K562 (cell line): Measurements from ENCODE around the gene IGFBPL1. TPM values are rescaled to one million over a fixed set of nuclear protein-coding genes. Genes with fewer than 3 reads are reported as not detected.
"Not testable (repeated sequence)": the region's sequence is repeated elsewhere in the genome, so short reads cannot be mapped to it uniquely, and the experiment has no call there.

Source experiments
- ATAC-seq: fragments of 200-7000 bp; cut with Tn5 transposase; 3 replicates; pipeline ENCODE4 v1.9.1; 2020; ENCODE audit warnings: moderate library complexity
- BruUV-seq: library from RNA; stranded (reverse); fragments of 400-500 nt; replicated peaks from 2 replicates; lab custom pipeline; 2021; lab: Mats Ljungman, UMichigan
- CTCF ChIA-PET: fragments of 300-600 bp; formaldehyde crosslinking; extraction: SDS; loops from one replicate; lab custom pipeline; 2021; ENCODE audit warnings: low intra/inter-chr PET ratio; lab: Yijun Ruan, JAX
- POLR2A ChIA-PET: fragments of 300-600, 350-650 bp; sonication (Branson Sonifier 250); formaldehyde crosslinking; extraction: SDS; loops from one replicate; lab custom pipeline; 2021; ENCODE audit warnings: antibody characterized with exemption, inconsistent platforms; lab: Yijun Ruan, JAX
- DNase-seq, 4 experiments: peaks; one replicate each; pipeline versions ENCODE4 v3.0.0 to v3.0.0-alpha.2; 2011 to 2018; ENCODE audit warnings: low spot score in 3 of 4, mixed read lengths in 3 of 4; ENCODE audit errors: extremely low read depth in 1 of 4
- FAIRE-seq: peaks from 2 replicates; lab custom pipeline; 2011; peaks lifted over from hg19 to GRCh38; lab: Jason Lieb, UNC
- H2AFZ ChIP-seq: 2 replicates; pipeline ENCODE4 v1.6.0; 2011; ENCODE audit warnings: low read depth, low read length, control low read depth, inconsistent platforms
- H3K27ac ChIP-seq: fragments of 200-600 bp; 3 replicates; pipeline ENCODE4 v1.8.0; 2011; ENCODE audit warnings: low read depth, mild to moderate bottlenecking, control low read depth, inconsistent platforms, low read length, moderate library complexity, mixed read lengths; ENCODE audit errors: extremely low read depth
- H3K27me3 ChIP-seq, 2 experiments: fragments of 300-600 bp in 1 of 2; 2 replicates in 1 of 2; 3 replicates in 1 of 2; pipeline versions ENCODE4 v1.6.0 to v1.8.0; 2011; ENCODE audit warnings: inconsistent platforms in 2 of 2, low read length in 2 of 2, mild to moderate bottlenecking in 1 of 2, mixed read lengths in 1 of 2, moderate library complexity in 1 of 2; ENCODE audit not compliant: control insufficient read depth in 2 of 2, insufficient read depth in 2 of 2
- H3K36me3 ChIP-seq: fragments of 300-600 bp; 3 replicates; pipeline ENCODE4 v1.8.0; 2011; ENCODE audit warnings: mild to moderate bottlenecking, low read length, inconsistent platforms; ENCODE audit not compliant: control insufficient read depth, insufficient read depth
- H3K4me1 ChIP-seq, 2 experiments: fragments of 200-600 bp in 1 of 2; replicated peaks in 1 of 2; 2 replicates in 1 of 2; 3 replicates in 1 of 2; pipeline versions ENCODE4 v1.5.1 to v1.8.0; 2011; ENCODE audit warnings: inconsistent platforms in 2 of 2, low read length in 2 of 2, mild to moderate bottlenecking in 1 of 2, mixed read lengths in 1 of 2, moderate library complexity in 1 of 2; ENCODE audit not compliant: control insufficient read depth in 2 of 2, insufficient read depth in 2 of 2
- H3K4me2 ChIP-seq: 2 replicates; pipeline ENCODE4 v1.6.1; 2011; ENCODE audit warnings: low read length, control low read depth, inconsistent platforms, mixed read lengths; ENCODE audit not compliant: insufficient read depth
- H3K4me3 ChIP-seq: fragments of 200-600 bp; sonication (generic), shearing (Covaris generic); 2 replicates; pipeline ENCODE4 v1.5.1; 2016; ENCODE audit warnings: control low read depth, inconsistent platforms
- H3K79me2 ChIP-seq: fragments of 200-600 bp; 3 replicates; pipeline ENCODE4 v1.8.0; 2011; ENCODE audit warnings: low read length, inconsistent platforms; ENCODE audit not compliant: control insufficient read depth, insufficient read depth
- H3K9ac ChIP-seq, 2 experiments: 2 replicates each; pipeline versions ENCODE4 v1.6.0 to v1.6.1; 2011; ENCODE audit warnings: low read depth in 2 of 2, low read length in 2 of 2, control low read depth in 1 of 2, inconsistent platforms in 1 of 2, mild to moderate bottlenecking in 1 of 2, mixed read lengths in 1 of 2; ENCODE audit not compliant: insufficient read depth in 1 of 2
- H3K9me1 ChIP-seq: one replicate; pipeline ENCODE4 v1.6.0; 2011; ENCODE audit warnings: inconsistent platforms, mild to moderate bottlenecking, low read length, moderate library complexity; ENCODE audit not compliant: control insufficient read depth, insufficient read depth
- H3K9me3 ChIP-seq: replicated peaks from 2 replicates; pipeline ENCODE4 v1.5.1; 2011; ENCODE audit warnings: low read depth, low read length, inconsistent platforms; ENCODE audit not compliant: control insufficient read depth, insufficient read depth
- H4K20me1 ChIP-seq: replicated peaks from 2 replicates; pipeline ENCODE4 v1.6.1; 2011; ENCODE audit warnings: low read length, inconsistent platforms, mixed read lengths; ENCODE audit not compliant: control insufficient read depth, insufficient read depth
- CEBPB ChIP-seq: fragments of 450-650 bp; IDR thresholded peaks from 2 replicates; pipeline ENCODE4 v1.6.1; 2016; ENCODE audit warnings: missing genetic modification characterization, missing compliant biosample characterization
- KDM2B ChIP-seq: fragments of 250-450 bp; sonication (Bioruptor Pico); IDR thresholded peaks from 2 replicates; pipeline ENCODE4 v1.8.0; 2021; ENCODE audit warnings: mild to moderate bottlenecking, moderate library complexity
- NCOA4 ChIP-seq: fragments of 450-650 bp; IDR thresholded peaks from 2 replicates; pipeline ENCODE4 v1.6.1; 2018; ENCODE audit warnings: mild to moderate bottlenecking; ENCODE audit not compliant: partially characterized antibody
- NELFE ChIP-seq: IDR thresholded peaks from 2 replicates; pipeline ENCODE4 v1.6.1; 2011; ENCODE audit warnings: mild to moderate bottlenecking; ENCODE audit not compliant: insufficient read depth, insufficient read length
- POLR3G ChIP-seq: IDR thresholded peaks from 2 replicates; pipeline ENCODE4 v1.6.1; 2011; ENCODE audit not compliant: insufficient read length, insufficient replicate concordance; ENCODE audit errors: extremely low read depth
- TAF1 ChIP-seq: IDR thresholded peaks from 2 replicates; pipeline ENCODE4 v1.6.1; 2011; ENCODE audit warnings: mild to moderate bottlenecking, low read length, moderate library complexity; ENCODE audit not compliant: insufficient read depth, control insufficient read depth, severe bottlenecking; ENCODE audit errors: extremely low read depth
- TAF9B ChIP-seq: fragments of 450-650 bp; IDR thresholded peaks from 2 replicates; pipeline ENCODE4 v1.6.1; 2018; ENCODE audit warnings: mild to moderate bottlenecking; ENCODE audit not compliant: partially characterized antibody
- ZNF146 ChIP-seq: IDR thresholded peaks from one replicate; pipeline ENCODE4 v1.6.1; 2018; ENCODE audit warnings: missing compliant biosample characterization; ENCODE audit not compliant: unreplicated experiment
- ZNF77 ChIP-seq: fragments of 250-450 bp; sonication (Bioruptor Pico); IDR thresholded peaks from 2 replicates; pipeline ENCODE4 v1.5.0; 2020
- WGBS: fragments of 100-300 bp; shearing (Covaris generic); methylation state at CpG from one replicate; pipeline ENCODE4 v1.1.6; 2016; ENCODE audit warnings: low coverage, mixed read lengths; ENCODE audit not compliant: insufficient coverage; ENCODE audit errors: missing lambda C conversion rate; 5-methylcytosine and 5-hydroxymethylcytosine counted together
- in situ Hi-C: fragments of 300-500 bp; cut with MboI; formaldehyde crosslinking; loops from 4 replicates; pipeline ENCODE4 v1.15.0; 2018; ENCODE audit warnings: inconsistent platforms, mixed read lengths
- intact Hi-C: fragments of 100-400 bp; cut with micrococcal nuclease; formaldehyde crosslinking; loops from 2 replicates; pipeline ENCODE4 v1.14.2; 2022
- polyA plus RNA-seq, 8 experiments: library from polyadenylated mRNA; depleted of rRNA in 4 of 8; stranded (reverse) in 5 of 8; unstranded in 3 of 8; fragments of >200 nt; fragmentation: Nextera tagmentation in 2 of 8; fragmentation: Illumina TruSeq in 1 of 8; extraction: Ambion mirVana in 2 of 8; extraction: Trizol in 1 of 8; gene quantifications; 2 replicates each; pipeline versions ENCODE4 v1.2.1 to v1.2.3, GENCODE V29; 2011 to 2014; ENCODE audit warnings: inconsistent platforms in 1 of 8, missing spikeins in 1 of 8
- total RNA-seq, 7 experiments: library from RNA; depleted of rRNA in 6 of 7; stranded (reverse); fragments of >200 nt in 6 of 7; fragmentation: Illumina TruSeq in 2 of 7; extraction: Trizol in 2 of 7; gene quantifications; 2 replicates each; pipeline versions ENCODE4 v1.2.1 to v1.2.3, GENCODE V29; 2011 to 2021; ENCODE audit warnings: low replicate concordance in 1 of 7
- TF ChIP-seq, protein P1 (sequence below), 2 experiments: fragments of 200-800 bp in 1 of 2; sonication (Bioruptor generic) in 1 of 2; sonication (generic) in 1 of 2; formaldehyde crosslinking in 1 of 2; IDR thresholded peaks in 1 of 2; conservative IDR thresholded peaks in 1 of 2; 2 replicates each; pipeline versions ENCODE4 v1.5.0 to v1.6.1; 2016 to 2020; ENCODE audit warnings: missing compliant biosample characterization in 1 of 2, missing genetic modification characterization in 1 of 2, missing genetic modification reagents in 1 of 2

IGFBPL1 gene
- total and polyA plus RNA-seq, 9 of the 15 experiments (the other 6 are each of a cell fraction or from before 2014, with no cell fraction given) = not detected

DNA sequence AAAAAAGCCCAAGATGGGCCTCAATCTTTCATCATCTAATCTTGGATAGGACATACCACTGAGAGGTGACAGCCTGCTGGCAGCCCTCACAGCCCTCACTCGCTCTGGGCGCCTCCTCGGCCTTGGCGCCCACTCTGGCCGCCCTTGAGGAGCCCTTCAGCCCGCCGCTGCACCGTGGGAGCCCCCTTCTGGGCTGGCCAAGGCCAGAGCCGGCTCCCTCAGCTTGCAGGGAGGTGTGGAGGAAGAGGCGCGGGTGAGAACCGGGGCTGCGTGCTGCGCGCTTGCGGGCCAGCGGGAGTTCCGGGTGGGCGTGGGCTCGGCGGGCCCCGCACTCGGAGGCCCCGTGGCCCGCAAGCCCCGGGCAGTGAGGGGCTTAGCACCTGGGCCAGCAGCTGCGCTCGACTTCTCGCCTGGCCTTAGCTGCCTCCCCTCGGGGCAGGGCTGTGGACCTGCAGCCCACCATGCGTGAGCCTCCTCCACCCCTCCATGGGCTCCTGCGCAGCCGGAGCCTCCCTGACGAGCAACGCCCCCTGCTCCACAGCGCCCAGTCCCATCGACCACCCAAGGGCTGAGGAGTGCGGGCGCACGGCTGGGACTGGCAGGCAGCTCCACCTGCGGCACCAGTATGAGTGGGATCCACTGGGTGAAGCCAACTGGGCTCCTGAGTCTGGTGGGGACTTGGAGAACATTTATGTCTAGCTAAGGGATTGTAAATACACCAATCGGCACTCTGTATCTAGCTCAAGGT is 46.7 kb downstream of the IGFBPL1 start:
- H3K36me3 ChIP-seq, H3K27ac ChIP-seq, CTCF ChIA-PET, H3K9me3 ChIP-seq, H3K9ac ChIP-seq, BruUV-seq, in situ Hi-C loops, H3K4me2 ChIP-seq, H4K20me1 ChIP-seq, H3K4me3 ChIP-seq, FAIRE-seq, H3K79me2 ChIP-seq, H2AFZ ChIP-seq, DNase-seq, ATAC-seq, H3K9me1 ChIP-seq, intact Hi-C loops: not testable (repeated sequence)
- POLR2A ChIA-PET = interaction anchor here (0.5 to 1.2 kb wide), 4 partner anchors 12 to 198 kb away, joined by 3 to 4 read pairs (median 3); no protein-coding TSS in a partner anchor
- Histone ChIP-seq H3K27me3 (peaks cover 10% of the 10 kb centered on the region in 2 experiments; a peak in 3 of 5 replicates), H3K4me1 (peaks cover 13 to 16% of the 10 kb centered on the region in 2 experiments; a peak in 3 of 5 replicates)
- 62% methylated on average over 29 of the region's 42 CpGs for WGBS

DNA sequence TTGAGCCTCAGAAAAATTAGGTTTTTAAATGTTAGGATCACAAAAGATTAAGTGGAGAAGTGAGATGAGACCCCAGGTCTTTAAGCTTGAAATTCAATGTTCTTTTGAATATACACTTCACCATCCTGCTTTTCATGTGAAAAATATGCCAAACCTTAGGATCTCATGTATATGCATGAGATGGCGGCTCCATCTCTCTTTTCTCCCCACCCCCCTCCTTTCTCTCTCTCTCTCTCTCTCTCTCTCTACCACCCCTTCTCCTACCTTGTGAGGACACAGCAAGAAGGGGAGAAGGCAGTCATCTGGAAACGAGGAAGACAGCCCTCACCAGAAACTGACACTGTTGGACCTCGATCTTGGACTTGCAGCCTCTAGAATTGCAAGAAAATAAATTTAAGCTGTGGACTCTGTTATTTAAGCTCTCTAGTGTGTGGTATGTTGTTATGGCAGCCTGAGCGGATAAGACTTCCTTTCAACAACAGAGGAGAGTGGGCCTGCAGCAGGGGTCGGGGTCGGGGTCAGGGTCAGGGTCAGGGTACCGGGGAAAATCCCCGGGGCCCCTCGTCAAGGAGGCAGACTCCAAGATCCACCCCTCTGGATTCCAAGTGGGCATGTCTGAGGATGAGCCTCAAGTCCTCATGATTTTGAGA is 48.1 kb downstream of the IGFBPL1 start:
- ChIA-PET POLR2A (interaction anchor here (1.2 kb wide), 1 partner anchor 13 kb away, joined by 4 read pairs; no protein-coding TSS in a partner anchor), CTCF (no interaction called here)
- H3K4me1 ChIP-seq = peaks cover 6 to 11% of the 10 kb centered on the region in 2 experiments; a peak in 3 of 5 replicates
- 9% methylated on average over 8 of the region's 9 CpGs for WGBS
- ATAC-seq (no peak), DNase-seq (no peak), FAIRE-seq (no peak)
- in situ Hi-C loops = no loop called here
- H3K9ac ChIP-seq = no peak overlapping the region
- peaks cover 10 to 14% of the 10 kb centered on the region in 2 experiments; a peak in 3 of 5 replicates for H3K27me3 ChIP-seq
- H3K27ac ChIP-seq = no peak overlapping the region
- intact Hi-C loops = no loop called here
- H3K4me3 ChIP-seq = no peak overlapping the region
- H2AFZ ChIP-seq = no peak overlapping the region
- no peaks in the 10 kb centered on the region for H3K36me3 ChIP-seq
- no peak overlapping the region for H3K4me2 ChIP-seq
- H3K9me3 ChIP-seq = no peaks in the 10 kb centered on the region
- 0 out of 2 replicates have a peak, but pooled peaks cover 3% of the 10 kb centered on the region for H4K20me1 ChIP-seq
- H3K79me2 ChIP-seq = no peaks in the 10 kb centered on the region
- no TSS peak for BruUV-seq
- H3K9me1 ChIP-seq = no peaks in the 10 kb centered on the region
- TF ChIP-seq NELFE (no peak), TAF1 (no peak), POLR3G (no peak), CEBPB (tag) (no peak), ZNF146 (CRISPR knock-in tag) (no peak), TAF9B (no peak), KDM2B (CRISPR knock-in tag) (no peak), NCOA4 (no peak), ZNF77 (CRISPR knock-in tag) (no peak)
- TF ChIP-seq, protein P1, sequence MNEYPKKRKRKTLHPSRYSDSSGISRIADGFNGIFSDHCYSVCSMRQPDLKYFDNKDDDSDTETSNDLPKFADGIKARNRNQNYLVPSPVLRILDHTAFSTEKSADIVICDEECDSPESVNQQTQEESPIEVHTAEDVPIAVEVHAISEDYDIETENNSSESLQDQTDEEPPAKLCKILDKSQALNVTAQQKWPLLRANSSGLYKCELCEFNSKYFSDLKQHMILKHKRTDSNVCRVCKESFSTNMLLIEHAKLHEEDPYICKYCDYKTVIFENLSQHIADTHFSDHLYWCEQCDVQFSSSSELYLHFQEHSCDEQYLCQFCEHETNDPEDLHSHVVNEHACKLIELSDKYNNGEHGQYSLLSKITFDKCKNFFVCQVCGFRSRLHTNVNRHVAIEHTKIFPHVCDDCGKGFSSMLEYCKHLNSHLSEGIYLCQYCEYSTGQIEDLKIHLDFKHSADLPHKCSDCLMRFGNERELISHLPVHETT (CRISPR knock-in tag; conservative IDR thresholded peaks at IDR 0.05 in 1 of 2, IDR thresholded peaks at IDR 0.05 in 1 of 2) = no peak
